Lower lobe of right lung (tissue), 2 donors: Measurements from ENCODE around the gene NVL. TPM values are rescaled to one million over a fixed set of nuclear protein-coding genes. Genes with fewer than 3 reads are reported as not detected.

Experiments
- ATAC-seq, 2 donors: fragments of 200-7000 bp; cut with Tn5 transposase; one replicate each; pipeline ENCODE4 v1.9.1; 2020 to 2022; ENCODE audit warnings: mild to moderate bottlenecking in 2 of 2, moderate library complexity in 2 of 2
- DNase-seq: peaks from one replicate; pipeline ENCODE4 v3.0.0-alpha.2; 2020
- H3K27ac ChIP-seq: fragments of 200-600 bp; one replicate; pipeline ENCODE4 v1.8.0; 2022
- H3K27me3 ChIP-seq: fragments of 200-600 bp; one replicate; pipeline ENCODE4 v1.8.0; 2022; ENCODE audit warnings: low read depth
- H3K36me3 ChIP-seq: fragments of 200-600 bp; one replicate; pipeline ENCODE4 v1.8.0; 2022; ENCODE audit warnings: mild to moderate bottlenecking
- H3K4me1 ChIP-seq: fragments of 200-600 bp; one replicate; pipeline ENCODE4 v1.8.0; 2022
- H3K4me3 ChIP-seq: fragments of 200-600 bp; one replicate; pipeline ENCODE4 v1.8.0; 2022; ENCODE audit warnings: mild to moderate bottlenecking
- H3K9me3 ChIP-seq: fragments of 200-600 bp; one replicate; pipeline ENCODE4 v1.8.0; 2022
- intact Hi-C: fragments of 100-400 bp; cut with DNase I; formaldehyde crosslinking; loops from one replicate; pipeline ENCODE4 v1.11.0; 2022
- total RNA-seq: library from RNA; stranded (reverse); fragmentation: NEBNext Ultra II Directional; extraction: Animal tissue kit (Norgen Biotek cat#: 25700); gene quantifications from one replicate; pipeline ENCODE4 v1.2.1, GENCODE V29; 2021
- TF ChIP-seq, protein P1 (sequence below): fragments of 200-600 bp; IDR thresholded peaks from one replicate; pipeline ENCODE4 v1.8.0; 2022; ENCODE audit warnings: antibody characterized with exemption, mild to moderate bottlenecking
- donor health status: DM: no; HTN: yes; CAD: no; lungs with severe emphysema.

Gene NVL
- total RNA-seq, 1 donor from 2014 or later, result 30.4 TPM

DNA sequence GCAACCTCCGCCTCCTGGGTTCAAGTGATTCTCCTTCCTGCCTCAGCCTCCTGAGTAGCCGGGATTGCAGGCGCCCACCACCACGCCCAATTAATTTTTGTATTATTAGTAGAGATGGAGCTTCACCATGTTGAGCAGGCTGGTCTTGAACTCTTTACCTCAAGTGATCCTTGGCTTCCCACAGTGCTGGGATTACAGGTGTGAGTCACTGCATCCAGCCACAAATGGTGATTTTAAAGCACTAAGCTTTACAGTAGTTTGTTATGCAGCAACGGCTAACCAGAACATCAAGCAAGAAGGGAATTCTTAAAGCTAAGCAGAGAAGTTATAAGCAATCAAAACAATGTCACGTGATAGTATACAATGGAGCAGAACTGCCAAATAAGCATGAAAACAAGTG, 65.7 kb downstream of the NVL start:
- peaks cover 21% of the 10 kb centered on the region for H3K36me3 ChIP-seq
- ATAC-seq (no peak), DNase-seq (no peak)

DNA sequence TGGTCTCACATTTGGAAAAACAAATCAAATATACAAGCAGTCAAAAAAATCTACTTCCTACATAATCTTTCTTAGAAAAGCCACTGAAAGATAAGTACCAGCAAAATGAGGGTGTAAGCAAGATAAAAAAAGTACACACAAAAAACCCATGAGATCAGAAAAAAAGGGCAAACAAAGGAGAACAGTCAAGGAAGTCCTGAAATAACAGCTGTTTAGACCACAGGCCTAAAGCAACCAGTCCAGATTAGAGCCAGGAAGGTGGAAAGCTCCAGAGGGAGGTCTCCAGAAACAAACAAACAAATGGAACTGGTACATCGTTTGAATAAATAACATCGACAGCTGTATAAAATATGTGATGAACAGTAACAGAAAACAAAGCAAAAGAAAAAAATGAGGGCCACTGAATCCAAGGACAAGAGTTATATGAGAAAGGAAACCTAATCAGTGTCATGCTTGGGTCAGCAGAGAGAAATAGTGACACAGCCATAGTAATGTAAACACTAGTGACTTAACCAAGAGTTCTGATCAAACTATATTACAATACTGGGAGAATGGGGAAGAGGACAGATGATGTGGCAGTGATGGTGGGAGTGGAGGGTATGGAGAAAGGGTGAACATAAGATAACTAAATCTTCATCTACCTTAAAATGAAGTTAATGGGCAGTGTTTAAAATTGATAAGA, 67.5 kb downstream of the NVL start:
- no peak overlapping the region for H3K4me3 ChIP-seq
- no peaks in the 10 kb centered on the region for H3K9me3 ChIP-seq
- DNase-seq, result no peak
- no peak for ATAC-seq
- no peaks in the 10 kb centered on the region for H3K27me3 ChIP-seq
- intact Hi-C loops, result no loop called here
- no peaks in the 10 kb centered on the region for H3K4me1 ChIP-seq
- no peak overlapping the region for H3K27ac ChIP-seq
- TF ChIP-seq, protein P1, sequence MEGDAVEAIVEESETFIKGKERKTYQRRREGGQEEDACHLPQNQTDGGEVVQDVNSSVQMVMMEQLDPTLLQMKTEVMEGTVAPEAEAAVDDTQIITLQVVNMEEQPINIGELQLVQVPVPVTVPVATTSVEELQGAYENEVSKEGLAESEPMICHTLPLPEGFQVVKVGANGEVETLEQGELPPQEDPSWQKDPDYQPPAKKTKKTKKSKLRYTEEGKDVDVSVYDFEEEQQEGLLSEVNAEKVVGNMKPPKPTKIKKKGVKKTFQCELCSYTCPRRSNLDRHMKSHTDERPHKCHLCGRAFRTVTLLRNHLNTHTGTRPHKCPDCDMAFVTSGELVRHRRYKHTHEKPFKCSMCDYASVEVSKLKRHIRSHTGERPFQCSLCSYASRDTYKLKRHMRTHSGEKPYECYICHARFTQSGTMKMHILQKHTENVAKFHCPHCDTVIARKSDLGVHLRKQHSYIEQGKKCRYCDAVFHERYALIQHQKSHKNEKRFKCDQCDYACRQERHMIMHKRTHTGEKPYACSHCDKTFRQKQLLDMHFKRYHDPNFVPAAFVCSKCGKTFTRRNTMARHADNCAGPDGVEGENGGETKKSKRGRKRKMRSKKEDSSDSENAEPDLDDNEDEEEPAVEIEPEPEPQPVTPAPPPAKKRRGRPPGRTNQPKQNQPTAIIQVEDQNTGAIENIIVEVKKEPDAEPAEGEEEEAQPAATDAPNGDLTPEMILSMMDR, result no peak
- peaks cover 16% of the 10 kb centered on the region for H3K36me3 ChIP-seq

More for the DNA sequence above, 65.7 kb downstream of the NVL start:
- intact Hi-C loops, result no loop called here
- Histone ChIP-seq H3K27ac (no peak overlapping the region), H3K27me3 (no peaks in the 10 kb centered on the region), H3K9me3 (no peaks in the 10 kb centered on the region), H3K4me1 (no peaks in the 10 kb centered on the region), H3K4me3 (no peak overlapping the region)
- TF ChIP-seq, protein P1, result no peak

DNA sequence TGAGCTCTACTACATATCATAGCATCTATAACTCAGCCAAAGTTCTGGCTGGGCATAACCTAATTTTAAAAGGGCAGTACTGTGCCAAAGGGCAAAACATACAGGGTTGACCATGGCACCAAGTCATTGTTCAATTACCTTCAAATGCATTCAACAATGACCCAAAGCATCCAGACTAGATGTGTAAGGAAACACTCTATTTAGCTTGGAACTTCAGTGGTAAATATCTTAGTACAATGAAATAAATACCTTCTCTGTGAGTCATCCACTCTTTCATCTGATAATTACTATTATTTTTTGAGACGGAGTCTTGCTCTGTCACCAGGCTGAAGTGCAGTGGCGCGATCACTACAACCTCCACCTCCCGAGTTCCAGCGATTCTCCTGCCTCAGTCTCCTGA, 70.0 kb downstream of the NVL start:
- no peaks in the 10 kb centered on the region for H3K27me3 ChIP-seq
- no peak for ATAC-seq
- intact Hi-C loops, result no loop called here

DNA sequence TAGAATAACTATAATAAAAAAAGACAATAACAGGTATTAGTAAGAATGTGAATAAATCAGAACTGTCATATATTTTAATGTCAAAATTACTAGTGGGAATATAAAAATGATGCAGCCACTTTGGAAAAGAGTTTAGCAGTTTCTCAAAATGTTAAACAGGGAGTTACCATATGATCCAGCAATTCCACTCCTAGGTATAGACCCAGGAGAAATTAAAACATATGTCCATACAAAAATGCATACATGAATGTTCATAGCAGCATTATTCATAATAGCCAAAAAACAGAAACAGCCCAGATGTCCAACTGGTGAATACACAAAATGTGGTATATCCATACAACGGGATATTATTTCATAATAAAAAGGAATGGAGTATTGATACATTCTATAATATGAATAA, 71.6 kb downstream of the NVL start:
- DNase-seq, result no peak
- H3K27me3 ChIP-seq, result no peaks in the 10 kb centered on the region
- no peak for ATAC-seq
- no peaks in the 10 kb centered on the region for H3K4me1 ChIP-seq
- H3K4me3 ChIP-seq, result no peak overlapping the region
- intact Hi-C loops, result no loop called here
- H3K9me3 ChIP-seq, result no peaks in the 10 kb centered on the region
- TF ChIP-seq, protein P1, result no peak
- no peaks in the 10 kb centered on the region for H3K36me3 ChIP-seq
- H3K27ac ChIP-seq, result no peak overlapping the region

More for the DNA sequence above, 70.0 kb downstream of the NVL start:
- DNase-seq, result no peak
- Histone ChIP-seq H3K27ac (no peak overlapping the region), H3K4me1 (no peaks in the 10 kb centered on the region), H3K36me3 (no peaks in the 10 kb centered on the region), H3K4me3 (no peak overlapping the region), H3K9me3 (no peaks in the 10 kb centered on the region)
- TF ChIP-seq, protein P1, result no peak

DNA sequence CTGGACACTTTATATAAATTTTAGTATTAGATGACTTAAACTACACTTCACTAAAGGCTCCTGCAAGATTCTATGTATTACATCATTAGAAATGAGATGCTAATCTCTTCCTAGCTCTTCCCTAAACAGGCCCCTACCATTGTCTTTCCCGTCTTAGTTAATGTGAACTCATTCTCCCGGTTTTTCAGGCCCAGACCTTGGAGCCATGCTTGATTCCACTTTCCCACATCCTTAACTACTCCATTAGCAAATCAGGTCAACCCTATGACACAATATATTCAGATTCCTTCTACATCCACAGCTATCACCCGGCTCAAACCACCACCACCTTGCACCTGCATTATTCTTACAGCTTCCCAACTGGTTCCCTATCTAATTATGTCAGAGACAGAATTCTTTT, 73.3 kb downstream of the NVL start:
- intact Hi-C loops, result no loop called here
- DNase-seq (no peak), ATAC-seq (no peak)
- Histone ChIP-seq H3K27me3 (no peaks in the 10 kb centered on the region), H3K9me3 (no peaks in the 10 kb centered on the region), H3K4me3 (no peak overlapping the region), H3K4me1 (no peaks in the 10 kb centered on the region), H3K27ac (no peak overlapping the region), H3K36me3 (no peaks in the 10 kb centered on the region)
- TF ChIP-seq, protein P1, result no peak
